HCT116 (cell line): ENCODE measurements around the gene ADAMTS15.

Source experiments
- CEBPB ChIP-seq: IDR thresholded peaks from 2 replicates; pipeline ENCODE4 v1.6.1; 2012; ENCODE audit warnings: low read depth
- CTCF ChIP-seq, 3 experiments: fragments of 200-600 bp in 1 of 3; sonication (generic) in 1 of 3; IDR thresholded peaks in 2 of 3; conservative IDR thresholded peaks in 1 of 3; 2 replicates each; pipeline ENCODE4 v1.5.1; 2012 to 2017; ENCODE audit warnings: low read depth in 2 of 3, low read length in 2 of 3, antibody characterized with exemption in 1 of 3, borderline replicate concordance in 1 of 3, control low read depth in 1 of 3, mild to moderate bottlenecking in 1 of 3, mixed read lengths in 1 of 3, mixed run types in 1 of 3, moderate library complexity in 1 of 3; ENCODE audit not compliant: insufficient read depth in 1 of 3
- EZH2 ChIP-seq: fragments of 200-600 bp; sonication (generic); IDR thresholded peaks from 2 replicates; pipeline ENCODE4 v1.6.1; 2017; ENCODE audit warnings: antibody characterized with exemption, mixed run types
- JUND ChIP-seq: IDR thresholded peaks from 2 replicates; pipeline ENCODE4 v1.6.1; 2012
- MAX ChIP-seq: IDR thresholded peaks from 2 replicates; pipeline ENCODE4 v1.6.1; 2012
- RAD21 ChIP-seq: IDR thresholded peaks from 2 replicates; pipeline ENCODE4 v1.6.1; 2012; ENCODE audit warnings: low read depth, mild to moderate bottlenecking
- SIN3A ChIP-seq: IDR thresholded peaks from 2 replicates; pipeline ENCODE4 v1.6.1; 2012; ENCODE audit warnings: low read depth

DNA sequence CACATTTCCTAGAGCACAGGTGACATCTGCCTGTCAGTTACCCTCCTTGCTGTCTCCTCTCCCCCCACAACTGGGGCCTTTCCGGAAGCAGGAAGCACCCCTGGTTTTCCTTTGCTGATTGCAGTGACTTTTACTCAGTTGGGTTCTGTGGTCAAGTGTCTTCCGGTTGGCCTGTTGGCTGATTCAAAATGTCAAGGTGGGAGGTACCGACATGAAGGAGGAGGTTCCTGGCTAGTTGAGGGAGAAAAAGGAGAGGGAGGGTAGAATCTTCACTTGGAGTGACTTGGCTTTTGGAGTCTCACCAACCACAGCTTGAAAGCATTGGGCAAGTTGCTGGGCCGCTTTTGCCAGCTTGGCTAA is 9.3 kb upstream of the ADAMTS15 start:
- TF ChIP-seq MAX = no peak
- TF ChIP-seq CTCF (IDR thresholded peaks at IDR 0.05 in 2 of 3, conservative IDR thresholded peaks at IDR 0.05 in 1 of 3; ENCODE audit: borderline replicate concordance in 1 of 3, insufficient read depth in 1 of 3, low read depth in 2 of 3, low read length in 2 of 3) = no peak
- no peak for TF ChIP-seq EZH2
- no peak for TF ChIP-seq JUND
- TF ChIP-seq CEBPB = no peak
- TF ChIP-seq RAD21 = no peak
- TF ChIP-seq SIN3A = no peak
